ENCODE data around the gene RAB7A. TPM values are rescaled to one million over a fixed set of nuclear protein-coding genes. Genes with fewer than 3 reads are reported as not detected.
A peak's percentile ranks its signal among the peaks of the same experiment; 100 is the strongest.

RAB7A gene
- total RNA-seq, 1 experiment from 2014 or later: 83.8 TPM

- no peaks in the 10 kb centered on the region for H3K27me3 ChIP-seq
- no peaks in the 10 kb centered on the region for H3K9me3 ChIP-seq (replicated peaks)
- H3K4me3 ChIP-seq: no peak overlapping the region
- no peaks in the 10 kb centered on the region for H3K36me3 ChIP-seq
- H3K27ac ChIP-seq: no peak overlapping the region
- no peaks in the 10 kb centered on the region for H3K4me1 ChIP-seq
- no peak for DNase-seq
These were observed 123.0 kb downstream of the RAB7A start for GRCh38 chr3:128848936-128849335.

- H3K4me1 ChIP-seq: no peaks in the 10 kb centered on the region
- H3K27ac ChIP-seq: no peak overlapping the region
- 0 out of 2 replicates have a peak overlapping the region, but pooled peaks have one; percentile 7 for H3K4me3 ChIP-seq
- H3K27me3 ChIP-seq: no peaks in the 10 kb centered on the region
- no peaks in the 10 kb centered on the region for H3K36me3 ChIP-seq
- peaks cover 7% of the 10 kb centered on the region; the same call in 1 of the 2 replicates for H3K9me3 ChIP-seq (replicated peaks)
- peak; percentile 66 to 71 for DNase-seq
These were observed 124.0 kb downstream of the RAB7A start for GRCh38 chr3:128849911-128850455.

DNA sequence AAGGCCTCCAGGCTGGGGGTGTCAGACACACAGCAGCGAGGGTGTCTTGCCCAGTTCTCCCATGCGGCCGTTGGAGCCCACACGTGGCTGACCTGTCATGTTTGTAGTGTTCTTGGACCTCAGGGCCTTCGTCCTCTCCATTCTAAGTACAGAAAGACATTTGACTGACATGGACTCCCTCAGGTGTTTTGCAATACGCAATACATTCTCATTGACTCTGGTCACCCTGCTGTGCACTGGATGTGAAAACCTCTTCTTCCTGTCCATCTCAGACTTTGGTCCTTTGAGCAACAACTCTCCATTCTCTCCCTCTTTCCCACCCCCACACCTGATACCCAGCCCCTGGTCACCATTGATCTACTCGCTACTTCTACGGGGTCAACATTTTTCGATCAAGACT lies 124.6 kb downstream of the RAB7A start:
- Histone ChIP-seq H3K27ac (no peak overlapping the region), H3K4me3 (no peak overlapping the region), H3K4me1 (no peaks in the 10 kb centered on the region), H3K9me3 (replicated peaks) (peaks cover 11% of the 10 kb centered on the region), H3K36me3 (no peaks in the 10 kb centered on the region), H3K27me3 (no peaks in the 10 kb centered on the region)
- DNase-seq: no peak

GRCh38 chr3:128851601-128852000 lies 125.6 kb downstream of the RAB7A start:
- no peak for DNase-seq
- no peak overlapping the region for H3K27ac ChIP-seq
- no peaks in the 10 kb centered on the region for H3K4me1 ChIP-seq

DNA sequence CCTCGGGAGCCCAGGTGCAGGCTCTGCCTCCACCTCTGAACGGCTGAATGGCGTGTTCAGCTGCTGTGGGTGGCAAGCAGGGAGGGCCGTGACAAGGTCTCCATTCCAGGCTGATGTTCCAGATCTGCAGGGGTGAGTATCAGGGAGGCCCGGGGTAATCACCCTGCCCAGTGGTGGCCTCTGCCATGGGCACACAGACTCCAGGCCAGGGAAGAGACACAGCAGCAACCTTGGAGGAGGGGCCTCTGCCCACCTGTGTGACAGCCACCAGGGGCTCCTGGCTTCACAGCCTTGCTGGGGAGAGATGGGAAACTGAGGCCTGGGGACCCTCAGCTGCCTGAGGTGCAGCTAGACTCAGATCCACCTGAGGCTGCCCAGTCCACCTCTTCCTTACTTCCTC lies 127.8 kb downstream of the RAB7A start:
- H3K36me3 ChIP-seq: no peaks in the 10 kb centered on the region
- no peaks in the 10 kb centered on the region for H3K4me1 ChIP-seq
- no peak overlapping the region for H3K27ac ChIP-seq
- H3K9me3 ChIP-seq (replicated peaks): peaks cover 11% of the 10 kb centered on the region
- H3K27me3 ChIP-seq: no peaks in the 10 kb centered on the region
- DNase-seq: no peak
- H3K4me3 ChIP-seq: no peak overlapping the region

More at GRCh38 chr3:128851601-128852000, 125.6 kb downstream of the RAB7A start:
- H3K9me3 ChIP-seq (replicated peaks): peaks cover 11% of the 10 kb centered on the region
- H3K36me3 ChIP-seq: no peaks in the 10 kb centered on the region
- H3K4me3 ChIP-seq: no peak overlapping the region
- no peaks in the 10 kb centered on the region for H3K27me3 ChIP-seq

- DNase-seq: no peak
- Histone ChIP-seq H3K4me3 (no peak overlapping the region), H3K36me3 (no peaks in the 10 kb centered on the region), H3K4me1 (no peaks in the 10 kb centered on the region), H3K9me3 (replicated peaks) (peaks cover 14% of the 10 kb centered on the region), H3K27me3 (no peaks in the 10 kb centered on the region), H3K27ac (no peak overlapping the region)
These were observed 128.5 kb downstream of the RAB7A start for GRCh38 chr3:128854475-128854874.

DNA sequence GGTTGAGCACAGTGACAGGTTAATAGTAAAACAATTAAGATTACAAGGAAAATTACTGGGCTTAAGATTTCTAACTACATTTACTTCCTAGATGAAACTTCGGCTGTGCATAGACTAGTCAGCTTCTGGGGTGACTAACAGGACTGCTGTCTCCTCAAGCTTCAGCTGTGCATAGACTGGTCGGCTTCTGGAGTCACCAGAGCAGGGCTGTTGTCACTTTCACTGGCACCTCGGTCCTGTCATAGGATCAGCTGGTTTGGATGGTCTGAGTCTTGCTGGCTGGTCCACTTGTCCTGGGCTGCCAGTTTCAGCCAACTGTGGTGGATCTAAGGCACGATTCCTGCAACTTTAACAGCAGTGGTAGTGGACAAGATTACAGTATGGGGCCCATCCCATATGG lies 129.6 kb downstream of the RAB7A start:
- Histone ChIP-seq H3K36me3 (no peaks in the 10 kb centered on the region), H3K27me3 (no peaks in the 10 kb centered on the region), H3K4me3 (no peak overlapping the region), H3K9me3 (replicated peaks) (peaks cover 14% of the 10 kb centered on the region), H3K27ac (no peak overlapping the region), H3K4me1 (no peaks in the 10 kb centered on the region)
- no peak for DNase-seq

DNA sequence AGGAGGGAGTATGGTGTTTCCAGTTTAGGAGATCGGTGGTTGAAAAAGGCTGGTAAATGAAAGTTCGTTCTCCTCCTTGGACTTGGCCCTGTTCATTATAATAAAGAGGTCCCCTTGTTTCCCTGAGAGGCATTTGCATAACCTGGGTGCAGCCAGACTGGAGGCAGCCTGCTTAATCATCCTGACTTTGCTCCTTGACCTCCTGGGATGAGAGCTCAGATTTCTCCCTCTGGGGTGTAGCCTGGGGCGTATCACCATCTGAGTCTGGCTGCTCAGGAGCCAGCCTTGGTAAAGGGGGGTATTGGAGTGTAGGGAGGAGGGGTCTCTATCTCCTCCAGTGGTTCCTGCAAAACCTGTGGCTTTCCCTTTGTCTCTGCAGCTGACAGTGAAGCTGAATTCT lies 132.2 kb downstream of the RAB7A start:
- Histone ChIP-seq H3K4me3 (no peak overlapping the region), H3K27ac (no peak overlapping the region), H3K9me3 (replicated peaks) (peaks cover 14% of the 10 kb centered on the region), H3K36me3 (no peaks in the 10 kb centered on the region), H3K4me1 (no peaks in the 10 kb centered on the region), H3K27me3 (no peaks in the 10 kb centered on the region)
- no peak for DNase-seq

GRCh38 chr3:128859630-128860029 lies 133.6 kb downstream of the RAB7A start:
- no peak overlapping the region for H3K4me3 ChIP-seq
- H3K27ac ChIP-seq: no peak overlapping the region
- H3K9me3 ChIP-seq (replicated peaks): peaks cover 11% of the 10 kb centered on the region
- H3K27me3 ChIP-seq: no peaks in the 10 kb centered on the region
- no peak for DNase-seq
- no peaks in the 10 kb centered on the region for H3K4me1 ChIP-seq
- no peaks in the 10 kb centered on the region for H3K36me3 ChIP-seq

GRCh38 chr3:128861491-128861890 lies 135.5 kb downstream of the RAB7A start:
- no peak for DNase-seq
- peaks cover 3% of the 10 kb centered on the region for H3K9me3 ChIP-seq (replicated peaks)
- no peak overlapping the region for H3K27ac ChIP-seq
- no peak overlapping the region for H3K4me3 ChIP-seq
- no peaks in the 10 kb centered on the region for H3K4me1 ChIP-seq
- no peaks in the 10 kb centered on the region for H3K27me3 ChIP-seq
- no peaks in the 10 kb centered on the region for H3K36me3 ChIP-seq

GRCh38 chr3:128863560-128863959 lies 137.6 kb downstream of the RAB7A start:
- H3K27me3 ChIP-seq: no peaks in the 10 kb centered on the region
- no peak for DNase-seq
- H3K36me3 ChIP-seq: no peaks in the 10 kb centered on the region
- no peak overlapping the region for H3K4me3 ChIP-seq
- H3K4me1 ChIP-seq: no peaks in the 10 kb centered on the region
- H3K27ac ChIP-seq: no peak overlapping the region
- peaks cover 3% of the 10 kb centered on the region for H3K9me3 ChIP-seq (replicated peaks)

Other genes starting within 250 kb of the RAB7A start
- gene GATA2, start 233.0 kb upstream of the RAB7A start, total RNA-seq (2014; rRNA removed; shearing (Covaris generic)): 17.1 and 19.8 TPM in 2 replicates
- 268 and 271 TPM in 2 replicates for gene RPN1, start 75.4 kb upstream of the RAB7A start, total RNA-seq (2014; rRNA removed; shearing (Covaris generic))
- 34.5 and 35.8 TPM in 2 replicates for gene ACAD9, start 153.4 kb downstream of the RAB7A start, total RNA-seq (2014; rRNA removed; shearing (Covaris generic))

All from SJCRH30 (cell line).